Spinal cord (tissue), 10 donors: ENCODE data around the gene CXCR4. TPM values are rescaled to one million over a fixed set of nuclear protein-coding genes. Genes with fewer than 3 reads are reported as not detected.

Experiments used
- DNase-seq, 6 donors: peaks; one replicate each; pipeline versions ENCODE4 v3.0.0 to v3.0.0-alpha.2; 2013 to 2015; ENCODE audit warnings: low spot score in 6 of 6, low read depth in 4 of 6
- H3K27ac ChIP-seq: one replicate; pipeline ENCODE4 v1.5.1; 2013; ENCODE audit warnings: low read depth, low read length, control low read depth
- H3K27me3 ChIP-seq: one replicate; pipeline ENCODE4 v1.6.1; 2013; ENCODE audit warnings: low read length; ENCODE audit not compliant: control insufficient read depth, insufficient read depth
- H3K36me3 ChIP-seq: one replicate; pipeline ENCODE4 v1.6.1; 2013; ENCODE audit warnings: low read length; ENCODE audit not compliant: control insufficient read depth, insufficient read depth
- H3K4me1 ChIP-seq: one replicate; pipeline ENCODE4 v1.6.1; 2013; ENCODE audit warnings: low read length; ENCODE audit not compliant: control insufficient read depth, insufficient read depth
- H3K4me3 ChIP-seq: one replicate; pipeline ENCODE4 v1.5.1; 2013; ENCODE audit warnings: low read depth, low read length, control low read depth
- H3K9me3 ChIP-seq: one replicate; pipeline ENCODE4 v1.6.1; 2013; ENCODE audit warnings: low read length; ENCODE audit not compliant: control insufficient read depth, insufficient read depth
- WGBS: methylation state at CpG from one replicate; pipeline ENCODE4 v1.1.5; 2013; ENCODE audit warnings: missing lambda C conversion rate; ENCODE audit not compliant: insufficient coverage; 5-methylcytosine and 5-hydroxymethylcytosine counted together
- polyA plus RNA-seq, 2 donors: library from polyadenylated mRNA; unstranded; fragments of 120-200 nt; gene quantifications; one replicate each; pipeline ENCODE4 v1.2.1, GENCODE V29; 2013; ENCODE audit not compliant: insufficient read length in 2 of 2
- total RNA-seq, 2 donors: library from RNA; depleted of rRNA in 1 of 2; stranded (reverse); fragments of 120-200 nt in 1 of 2; fragments of >200 nt in 1 of 2; gene quantifications; one replicate each; pipeline versions ENCODE4 v1.2.3 to v1.2.4, GENCODE V29; 2013 to 2014
- donor health status: healthy.

CXCR4 gene
- total and polyA plus RNA-seq, 4 donors = 19.2 to 60.3 (median 48.1) TPM

- no peaks in the 10 kb centered on the region for H3K9me3 ChIP-seq
- H3K27ac ChIP-seq = no peak overlapping the region
- DNase-seq = no peak
- H3K27me3 ChIP-seq = no peaks in the 10 kb centered on the region
- H3K36me3 ChIP-seq = no peaks in the 10 kb centered on the region
- no peak overlapping the region for H3K4me3 ChIP-seq
- no CpG with 5 or more reads among the region's 4 CpGs for WGBS
- peaks cover 9% of the 10 kb centered on the region for H3K4me1 ChIP-seq
Measured at GRCh38 chr2:136068581-136069227, 49.2 kb downstream of the CXCR4 start.

- Histone ChIP-seq H3K4me3 (no peak overlapping the region), H3K36me3 (no peaks in the 10 kb centered on the region), H3K27me3 (no peaks in the 10 kb centered on the region), H3K9me3 (no peaks in the 10 kb centered on the region), H3K27ac (no peak overlapping the region), H3K4me1 (peaks cover 9% of the 10 kb centered on the region)
- 53% methylated on average over 7 of the region's 11 CpGs for WGBS
- DNase-seq = peak in 2 of 6 donors; percentile 77 to 85
Measured at GRCh38 chr2:136067897-136068580, 49.9 kb downstream of the CXCR4 start.

- H3K4me1 ChIP-seq = peaks cover 9% of the 10 kb centered on the region
- no peak overlapping the region for H3K4me3 ChIP-seq
- no peak for DNase-seq
- 65% methylated on average over 4 of the region's 10 CpGs for WGBS
- no peaks in the 10 kb centered on the region for H3K27me3 ChIP-seq
- H3K9me3 ChIP-seq = no peaks in the 10 kb centered on the region
- H3K36me3 ChIP-seq = no peaks in the 10 kb centered on the region
- H3K27ac ChIP-seq = no peak overlapping the region
Measured at GRCh38 chr2:136067459-136067858, 50.5 kb downstream of the CXCR4 start.

GRCh38 chr2:136065907-136066306, 52.0 kb downstream of the CXCR4 start:
- H3K36me3 ChIP-seq = no peaks in the 10 kb centered on the region
- DNase-seq = no peak
- no peak overlapping the region for H3K4me3 ChIP-seq
- peaks cover 9% of the 10 kb centered on the region for H3K4me1 ChIP-seq
- 84% methylated on average over 3 of the region's 3 CpGs for WGBS
- no peaks in the 10 kb centered on the region for H3K9me3 ChIP-seq
- H3K27me3 ChIP-seq = no peaks in the 10 kb centered on the region
- H3K27ac ChIP-seq = no peak overlapping the region

GRCh38 chr2:136065384-136065783, 52.6 kb downstream of the CXCR4 start:
- peak in 1 of 6 donors; percentile 39 for DNase-seq
- 67% methylated on average over 1 of the region's 2 CpGs for WGBS
- Histone ChIP-seq H3K36me3 (no peaks in the 10 kb centered on the region), H3K9me3 (no peaks in the 10 kb centered on the region), H3K27me3 (no peaks in the 10 kb centered on the region), H3K4me3 (no peak overlapping the region), H3K27ac (no peak overlapping the region), H3K4me1 (peaks cover 9% of the 10 kb centered on the region)

Other genes with a start within 250 kb of the CXCR4 start
- 10 to 100 TPM; 19.2 to 20.8 TPM for gene MCM6, start 241.7 kb downstream of the CXCR4 start, total RNA-seq
- 10 to 100 TPM; 30.9 to 33.8 TPM for gene MCM6, start 241.7 kb downstream of the CXCR4 start, polyA plus RNA-seq
- gene DARS1, start 132.5 kb downstream of the CXCR4 start, total RNA-seq = 10 to 100 TPM; 75.6 to 93.7 TPM
- gene DARS1, start 132.5 kb downstream of the CXCR4 start, polyA plus RNA-seq = 100 to 1,000 TPM in 1 of 2 donors, 10 to 100 TPM in 1; 97.4 to 115 TPM